HEK293 (cell line): ENCODE data around the gene DCST1.
"Not testable (repeated sequence)": the region's sequence is repeated elsewhere in the genome, so short reads cannot be mapped to it uniquely, and the experiment has no call there.

Experiments used
- EGR2 ChIP-seq: fragments of 450-650 bp; formaldehyde crosslinking; IDR thresholded peaks from 2 replicates; pipeline ENCODE4 v1.5.1; 2016; ENCODE audit warnings: low read depth, missing biosample characterization, missing genetic modification characterization
- MYNN ChIP-seq: fragments of 450-650 bp; formaldehyde crosslinking; IDR thresholded peaks from 2 replicates; pipeline ENCODE4 v1.5.1; 2016; ENCODE audit warnings: missing biosample characterization, missing genetic modification characterization, borderline replicate concordance
- ZNF639 ChIP-seq: fragments of 450-650 bp; formaldehyde crosslinking; IDR thresholded peaks from 2 replicates; pipeline ENCODE4 v1.5.1; 2016; ENCODE audit warnings: missing biosample characterization, missing genetic modification characterization
- ZNF747 ChIP-seq: fragments of 450-650 bp; formaldehyde crosslinking; IDR thresholded peaks from 2 replicates; pipeline ENCODE4 v1.5.1; 2016; ENCODE audit warnings: missing biosample characterization, missing genetic modification characterization
- ZNF830 ChIP-seq: fragments of 450-650 bp; IDR thresholded peaks from 2 replicates; pipeline ENCODE4 v1.5.0; 2018; ENCODE audit warnings: missing biosample characterization, missing genetic modification characterization, low read depth, mild to moderate bottlenecking, moderate library complexity
- TF ChIP-seq, protein P1 (sequence below): fragments of 450-650 bp; formaldehyde crosslinking; IDR thresholded peaks from 2 replicates; pipeline ENCODE4 v1.5.1; 2016; ENCODE audit warnings: missing biosample characterization, missing genetic modification characterization

DNA sequence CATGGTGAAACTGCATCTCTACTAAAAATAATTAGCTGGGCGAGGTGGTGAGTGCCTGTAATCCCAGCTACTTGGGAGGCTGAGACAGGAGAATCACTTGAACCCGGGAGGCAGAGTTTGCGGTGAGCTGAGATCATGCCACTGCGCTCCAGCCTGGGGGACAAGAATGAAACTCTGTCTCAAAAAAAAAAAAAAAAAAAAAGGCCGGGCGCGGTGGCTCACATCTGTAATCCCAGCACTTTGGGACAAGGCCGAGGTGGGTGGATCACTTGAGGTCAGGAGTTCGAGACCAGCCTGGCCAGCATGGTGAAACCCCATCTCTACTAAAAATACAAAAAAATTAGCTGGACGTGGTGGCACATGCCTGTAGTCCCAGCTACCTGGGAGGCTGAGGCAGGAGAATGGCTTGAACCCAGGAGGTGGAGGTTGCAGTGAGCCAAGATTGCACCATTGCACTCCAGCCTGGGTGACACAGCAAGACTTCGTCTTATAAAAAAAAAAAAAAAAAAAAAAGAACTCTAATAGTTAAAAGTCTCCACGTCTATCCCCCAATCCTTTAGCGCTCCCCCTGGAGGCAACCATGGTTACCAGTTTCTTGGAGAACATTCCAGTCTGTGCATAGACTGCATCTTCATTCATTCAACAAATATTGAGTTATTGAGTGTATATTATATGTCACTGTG is 38.2 kb upstream of the DCST1 start:
- TF ChIP-seq, protein P1, sequence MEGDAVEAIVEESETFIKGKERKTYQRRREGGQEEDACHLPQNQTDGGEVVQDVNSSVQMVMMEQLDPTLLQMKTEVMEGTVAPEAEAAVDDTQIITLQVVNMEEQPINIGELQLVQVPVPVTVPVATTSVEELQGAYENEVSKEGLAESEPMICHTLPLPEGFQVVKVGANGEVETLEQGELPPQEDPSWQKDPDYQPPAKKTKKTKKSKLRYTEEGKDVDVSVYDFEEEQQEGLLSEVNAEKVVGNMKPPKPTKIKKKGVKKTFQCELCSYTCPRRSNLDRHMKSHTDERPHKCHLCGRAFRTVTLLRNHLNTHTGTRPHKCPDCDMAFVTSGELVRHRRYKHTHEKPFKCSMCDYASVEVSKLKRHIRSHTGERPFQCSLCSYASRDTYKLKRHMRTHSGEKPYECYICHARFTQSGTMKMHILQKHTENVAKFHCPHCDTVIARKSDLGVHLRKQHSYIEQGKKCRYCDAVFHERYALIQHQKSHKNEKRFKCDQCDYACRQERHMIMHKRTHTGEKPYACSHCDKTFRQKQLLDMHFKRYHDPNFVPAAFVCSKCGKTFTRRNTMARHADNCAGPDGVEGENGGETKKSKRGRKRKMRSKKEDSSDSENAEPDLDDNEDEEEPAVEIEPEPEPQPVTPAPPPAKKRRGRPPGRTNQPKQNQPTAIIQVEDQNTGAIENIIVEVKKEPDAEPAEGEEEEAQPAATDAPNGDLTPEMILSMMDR (tag by site-specific recombination): not testable (repeated sequence)
- not testable (repeated sequence) for TF ChIP-seq ZNF747, ZNF639, EGR2, ZNF830 (tag by site-specific recombination)
- TF ChIP-seq MYNN (tag by site-specific recombination): peak; percentile 96
